AG08396 (cell line): ENCODE measurements around the gene METTL24.

Source experiments
- DNase-seq: peaks from one replicate; pipeline ENCODE4 v3.0.0; 2012; ENCODE audit warnings: low spot score, mixed read lengths

METTL24 gene

GRCh38 chr6:110195639-110196038 is 162.5 kb downstream of the METTL24 start:
- no peak for DNase-seq
